ENCODE data around the gene AOC2.
"Not testable (repeated sequence)": the region's sequence is repeated elsewhere in the genome, so short reads cannot be mapped to it uniquely, and the experiment has no call there.

AOC2 gene

GRCh38 chr17:42882166-42882565 is 37.8 kb downstream of the AOC2 start:
- H3K36me3 ChIP-seq (ENCODE audit: insufficient read depth, insufficient read length, low read length): no peaks in the 10 kb centered on the region
- no peak for DNase-seq (ENCODE audit: low read depth, low spot score)
- TF ChIP-seq ZNF274 (IDR thresholded peaks at IDR 0.05; ENCODE audit: low read depth, low read length): no peak
- no peak for TF ChIP-seq SUZ12 (IDR thresholded peaks at IDR 0.05; ENCODE audit: extremely low read depth, insufficient read depth, insufficient read length)
- TF ChIP-seq YY1 (IDR thresholded peaks at IDR 0.05; ENCODE audit: insufficient read depth, insufficient read length): no peak
- peaks cover 37% of the 10 kb centered on the region for H3K27me3 ChIP-seq (ENCODE audit: insufficient read depth, insufficient read length)
- no peaks in the 10 kb centered on the region for H3K9me3 ChIP-seq (ENCODE audit: insufficient read depth, low read length)
- peaks cover 14% of the 10 kb centered on the region for H3K4me1 ChIP-seq (ENCODE audit: insufficient read depth, insufficient read length)
- no peak overlapping the region for H3K9ac ChIP-seq (ENCODE audit: insufficient read length, low read depth)
- H3K4me3 ChIP-seq (ENCODE audit: insufficient read length, low read depth): no peak overlapping the region

DNA sequence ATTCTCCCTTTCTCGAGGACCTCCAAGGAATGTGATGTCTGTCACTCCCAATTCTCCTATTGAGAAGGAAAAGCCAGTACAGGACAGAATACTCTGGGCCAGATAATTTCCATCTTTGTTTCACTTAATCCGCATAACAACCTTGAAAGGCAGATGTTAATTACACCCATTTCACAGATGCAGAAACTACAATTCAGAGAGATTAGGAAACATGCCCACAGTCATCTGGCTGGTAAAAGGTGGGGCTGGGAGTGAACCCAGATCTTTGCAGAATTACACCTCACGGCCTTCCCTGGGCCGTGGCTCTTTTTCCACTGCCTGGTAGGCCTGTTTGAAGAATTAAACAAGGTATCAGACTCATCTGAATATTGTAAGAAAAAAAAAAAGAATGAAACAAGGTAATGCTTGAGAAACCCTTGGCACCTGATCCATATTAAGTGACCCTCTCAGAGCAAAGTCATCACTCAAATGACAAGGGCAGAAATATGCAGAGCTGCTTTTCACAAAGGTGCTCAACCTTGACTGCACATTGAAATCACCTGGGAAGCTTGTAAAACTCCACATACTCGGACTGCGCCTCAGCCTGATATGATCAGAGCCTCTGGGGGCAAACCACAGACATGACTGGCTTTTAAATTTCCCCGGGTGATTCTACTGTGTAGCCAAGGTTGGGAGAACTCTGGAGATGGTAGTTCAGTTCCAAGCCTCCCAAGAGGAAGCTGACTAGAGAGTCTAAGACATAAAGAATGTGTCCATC is 39.6 kb downstream of the AOC2 start:
- Histone ChIP-seq H3K4me3 (ENCODE audit: insufficient read length, low read depth) (no peak overlapping the region), H3K9ac (ENCODE audit: insufficient read length, low read depth) (no peak overlapping the region), H3K4me1 (ENCODE audit: insufficient read depth, insufficient read length) (peaks cover 5% of the 10 kb centered on the region), H3K9me3 (ENCODE audit: insufficient read depth, low read length) (no peaks in the 10 kb centered on the region), H3K27me3 (ENCODE audit: insufficient read depth, insufficient read length) (peaks cover 19% of the 10 kb centered on the region), H3K36me3 (ENCODE audit: insufficient read depth, insufficient read length, low read length) (no peaks in the 10 kb centered on the region)
- TF ChIP-seq YY1 (IDR thresholded peaks at IDR 0.05; ENCODE audit: insufficient read depth, insufficient read length) (no peak), ZNF274 (IDR thresholded peaks at IDR 0.05; ENCODE audit: low read depth, low read length) (no peak), SUZ12 (IDR thresholded peaks at IDR 0.05; ENCODE audit: extremely low read depth, insufficient read depth, insufficient read length) (no peak)
- no peak for DNase-seq (ENCODE audit: low read depth, low spot score)

- H3K36me3 ChIP-seq (ENCODE audit: insufficient read depth, insufficient read length, low read length); H3K27me3 ChIP-seq (ENCODE audit: insufficient read depth, insufficient read length); DNase-seq (ENCODE audit: low read depth, low spot score); H3K9me3 ChIP-seq (ENCODE audit: insufficient read depth, low read length); H3K4me1 ChIP-seq (ENCODE audit: insufficient read depth, insufficient read length); H3K4me3 ChIP-seq (ENCODE audit: insufficient read length, low read depth); H3K9ac ChIP-seq (ENCODE audit: insufficient read length, low read depth): not testable (repeated sequence)
Observed at GRCh38 chr17:42885806-42886205, 41.4 kb downstream of the AOC2 start.

GRCh38 chr17:42886283-42887176 is 42.1 kb downstream of the AOC2 start:
- Histone ChIP-seq H3K27me3 (ENCODE audit: insufficient read depth, insufficient read length) (peaks cover 4% of the 10 kb centered on the region), H3K4me3 (ENCODE audit: insufficient read length, low read depth) (no peak overlapping the region), H3K9ac (ENCODE audit: insufficient read length, low read depth) (no peak overlapping the region), H3K36me3 (ENCODE audit: insufficient read depth, insufficient read length, low read length) (no peaks in the 10 kb centered on the region), H3K4me1 (ENCODE audit: insufficient read depth, insufficient read length) (peaks cover 3% of the 10 kb centered on the region), H3K9me3 (ENCODE audit: insufficient read depth, low read length) (no peaks in the 10 kb centered on the region)
- no peak for DNase-seq (ENCODE audit: low read depth, low spot score)
- TF ChIP-seq YY1 (IDR thresholded peaks at IDR 0.05; ENCODE audit: insufficient read depth, insufficient read length): no peak
- TF ChIP-seq ZNF274 (IDR thresholded peaks at IDR 0.05; ENCODE audit: low read depth, low read length): no peak
- no peak for TF ChIP-seq SUZ12 (IDR thresholded peaks at IDR 0.05; ENCODE audit: extremely low read depth, insufficient read depth, insufficient read length)

DNA sequence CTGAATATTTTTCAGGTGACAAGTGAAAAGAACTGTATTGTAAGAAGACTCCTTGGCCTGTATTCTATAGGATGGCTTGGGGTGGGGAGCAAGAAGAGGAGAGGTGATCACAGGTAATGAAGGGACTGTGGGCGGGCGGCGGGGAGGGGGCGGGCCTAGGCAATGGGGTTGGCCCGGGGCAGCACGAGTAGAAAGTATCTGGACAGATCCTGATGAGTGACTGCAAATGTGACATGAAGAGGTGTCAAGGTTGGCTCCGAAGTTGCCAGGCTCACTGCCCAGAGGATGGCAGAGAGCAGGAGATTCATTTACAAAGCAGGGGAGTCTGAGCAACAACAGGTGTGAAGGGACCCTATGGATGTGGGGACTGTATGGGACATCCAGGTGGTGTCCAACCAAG is 45.4 kb downstream of the AOC2 start:
- Histone ChIP-seq H3K4me1 (ENCODE audit: insufficient read depth, insufficient read length) (peaks cover 3% of the 10 kb centered on the region), H3K36me3 (ENCODE audit: insufficient read depth, insufficient read length, low read length) (no peaks in the 10 kb centered on the region), H3K27me3 (ENCODE audit: insufficient read depth, insufficient read length) (no peaks in the 10 kb centered on the region), H3K9ac (ENCODE audit: insufficient read length, low read depth) (no peak overlapping the region), H3K9me3 (ENCODE audit: insufficient read depth, low read length) (no peaks in the 10 kb centered on the region), H3K4me3 (ENCODE audit: insufficient read length, low read depth) (no peak overlapping the region)
- TF ChIP-seq YY1 (IDR thresholded peaks at IDR 0.05; ENCODE audit: insufficient read depth, insufficient read length): no peak
- no peak for TF ChIP-seq SUZ12 (IDR thresholded peaks at IDR 0.05; ENCODE audit: extremely low read depth, insufficient read depth, insufficient read length)
- TF ChIP-seq ZNF274 (IDR thresholded peaks at IDR 0.05; ENCODE audit: low read depth, low read length): no peak
- DNase-seq (ENCODE audit: low read depth, low spot score): no peak

DNA sequence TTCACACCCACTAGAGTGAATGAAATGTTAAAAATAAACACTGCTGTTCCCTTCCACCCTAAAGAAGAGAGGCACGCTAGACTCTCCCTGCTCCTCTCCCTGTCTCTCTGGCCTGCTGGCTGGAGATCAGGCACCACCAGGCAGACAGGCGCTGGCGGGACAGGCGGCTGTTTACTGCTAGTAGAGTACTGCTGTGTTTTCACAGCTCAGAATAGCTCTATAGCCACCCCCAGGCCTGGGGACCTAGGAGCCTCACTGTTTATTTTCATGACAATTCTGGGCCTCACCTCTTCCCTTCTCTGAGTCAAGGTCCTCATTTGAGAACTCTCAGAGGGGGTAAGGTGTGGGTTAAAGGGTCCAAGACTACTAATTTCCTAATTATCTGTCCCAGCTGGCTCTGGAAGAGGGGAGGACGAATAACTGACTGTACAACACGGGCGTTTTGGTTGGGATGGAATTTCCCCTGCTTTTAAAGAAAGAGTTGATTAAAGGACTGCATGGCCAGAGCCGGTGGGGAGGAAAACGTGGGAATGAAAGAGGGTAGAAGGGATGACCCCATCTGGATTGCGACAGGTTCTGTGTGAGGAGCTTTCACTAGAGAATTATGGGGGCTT is 47.3 kb downstream of the AOC2 start:
- H3K4me3 ChIP-seq (ENCODE audit: insufficient read length, low read depth): no peak overlapping the region
- H3K36me3 ChIP-seq (ENCODE audit: insufficient read depth, insufficient read length, low read length): no peaks in the 10 kb centered on the region
- H3K9me3 ChIP-seq (ENCODE audit: insufficient read depth, low read length): no peaks in the 10 kb centered on the region
- no peaks in the 10 kb centered on the region for H3K27me3 ChIP-seq (ENCODE audit: insufficient read depth, insufficient read length)
- TF ChIP-seq ZNF274 (IDR thresholded peaks at IDR 0.05; ENCODE audit: low read depth, low read length) (no peak), YY1 (IDR thresholded peaks at IDR 0.05; ENCODE audit: insufficient read depth, insufficient read length) (no peak), SUZ12 (IDR thresholded peaks at IDR 0.05; ENCODE audit: extremely low read depth, insufficient read depth, insufficient read length) (no peak)
- H3K4me1 ChIP-seq (ENCODE audit: insufficient read depth, insufficient read length): peaks cover 3% of the 10 kb centered on the region
- no peak overlapping the region for H3K9ac ChIP-seq (ENCODE audit: insufficient read length, low read depth)
- peak; percentile 23 for DNase-seq (ENCODE audit: low read depth, low spot score)

GRCh38 chr17:42893359-42893758 is 49.0 kb downstream of the AOC2 start:
- DNase-seq (ENCODE audit: low read depth, low spot score): no peak
- H3K9ac ChIP-seq (ENCODE audit: insufficient read length, low read depth): peak overlapping the region; percentile 34
- H3K4me3 ChIP-seq (ENCODE audit: insufficient read length, low read depth): no peak overlapping the region

More at GRCh38 chr17:42893359-42893758, 49.0 kb downstream of the AOC2 start:
- no peak for TF ChIP-seq SUZ12 (IDR thresholded peaks at IDR 0.05; ENCODE audit: extremely low read depth, insufficient read depth, insufficient read length)
- no peak for TF ChIP-seq YY1 (IDR thresholded peaks at IDR 0.05; ENCODE audit: insufficient read depth, insufficient read length)
- TF ChIP-seq ZNF274 (IDR thresholded peaks at IDR 0.05; ENCODE audit: low read depth, low read length): no peak
- Histone ChIP-seq H3K4me1 (ENCODE audit: insufficient read depth, insufficient read length) (no peaks in the 10 kb centered on the region), H3K9me3 (ENCODE audit: insufficient read depth, low read length) (peaks cover 11% of the 10 kb centered on the region; the same call in 1 of the 2 replicates), H3K36me3 (ENCODE audit: insufficient read depth, insufficient read length, low read length) (no peaks in the 10 kb centered on the region), H3K27me3 (ENCODE audit: insufficient read depth, insufficient read length) (no peaks in the 10 kb centered on the region)
